Activated naive CD4-positive, alpha-beta T cell treated with anti-CD3 and anti-CD28 coated beads, Interleukin-2, amount 50 U/mL, for 72 hours (primary cell): ENCODE data around the gene GARIN5B. TPM values are rescaled to one million over a fixed set of nuclear protein-coding genes. Genes with fewer than 3 reads are reported as not detected.

ENCODE experiments used
- ATAC-seq, 2 donors: fragments of 150-1000 bp; cut with Tn5 transposase; 2 replicates each; pipeline ENCODE4 v1.10.0; 2021; ENCODE audit warnings: mild to moderate bottlenecking in 2 of 2, moderate library complexity in 2 of 2
- DNase-seq, 2 donors: peaks; one replicate each; pipeline ENCODE4 v3.0.0; 2021 to 2022; ENCODE audit warnings: low spot score in 2 of 2
- H3K27ac Mint-ChIP-seq, 2 donors: one replicate each; pipeline ENCODE4 v1.8.0; 2022; ENCODE audit warnings: mild to moderate bottlenecking in 2 of 2, mixed read lengths in 2 of 2
- H3K36me3 Mint-ChIP-seq, 2 donors: one replicate each; pipeline ENCODE4 v1.8.0; 2022; ENCODE audit warnings: mixed read lengths in 2 of 2
- H3K9me3 Mint-ChIP-seq, 2 donors: one replicate each; pipeline ENCODE4 v1.8.0; 2022; ENCODE audit warnings: mixed read lengths in 2 of 2
- total RNA-seq, 2 donors: library from RNA; stranded (reverse); gene quantifications; one replicate each; pipeline ENCODE4 v1.2.3, GENCODE V29; 2022

The GARIN5B gene
- total RNA-seq, 2 donors from 2014 or later: not detected

GRCh38 chr19:55324662-55325061 lies 38.4 kb downstream of the GARIN5B start:
- DNase-seq (no peak), ATAC-seq (no peak)
- no peak overlapping the region for H3K27ac Mint-ChIP-seq
- no peaks in the 10 kb centered on the region for H3K9me3 Mint-ChIP-seq
- H3K36me3 Mint-ChIP-seq: no peaks in the 10 kb centered on the region

GRCh38 chr19:55322204-55322885 lies 40.7 kb downstream of the GARIN5B start:
- ATAC-seq: no peak
- Mint-ChIP-seq H3K27ac (no peak overlapping the region), H3K9me3 (no peaks in the 10 kb centered on the region), H3K36me3 (no peaks in the 10 kb centered on the region)
- no peak for DNase-seq

- DNase-seq: no peak
- H3K27ac Mint-ChIP-seq: peak overlapping the region in 1 of 2 donors; percentile 17
- H3K36me3 Mint-ChIP-seq: no peaks in the 10 kb centered on the region
- no peaks in the 10 kb centered on the region for H3K9me3 Mint-ChIP-seq
- ATAC-seq: no peak
Measured at GRCh38 chr19:55321466-55322137, 41.5 kb downstream of the GARIN5B start.

GRCh38 chr19:55320844-55321419 lies 42.1 kb downstream of the GARIN5B start:
- ATAC-seq (no peak), DNase-seq (no peak)
- no peaks in the 10 kb centered on the region for H3K36me3 Mint-ChIP-seq
- no peak overlapping the region for H3K27ac Mint-ChIP-seq
- no peaks in the 10 kb centered on the region for H3K9me3 Mint-ChIP-seq

GRCh38 chr19:55319785-55320184 lies 43.3 kb downstream of the GARIN5B start:
- peak overlapping the region in 1 of 2 donors; percentile 82 for H3K27ac Mint-ChIP-seq
- H3K9me3 Mint-ChIP-seq: no peaks in the 10 kb centered on the region
- H3K36me3 Mint-ChIP-seq: no peaks in the 10 kb centered on the region
- no peak for ATAC-seq
- no peak for DNase-seq

- no peak overlapping the region for H3K27ac Mint-ChIP-seq
- no peaks in the 10 kb centered on the region for H3K9me3 Mint-ChIP-seq
- H3K36me3 Mint-ChIP-seq: no peaks in the 10 kb centered on the region
- ATAC-seq (no peak), DNase-seq (no peak)
Measured at GRCh38 chr19:55316646-55317045, 46.4 kb downstream of the GARIN5B start.

GRCh38 chr19:55315956-55316525 lies 47.0 kb downstream of the GARIN5B start:
- no peak for DNase-seq
- H3K36me3 Mint-ChIP-seq: no peaks in the 10 kb centered on the region
- ATAC-seq: no peak
- H3K9me3 Mint-ChIP-seq: no peaks in the 10 kb centered on the region
- no peak overlapping the region for H3K27ac Mint-ChIP-seq

GRCh38 chr19:55314396-55314795 lies 48.7 kb downstream of the GARIN5B start:
- Mint-ChIP-seq H3K36me3 (no peaks in the 10 kb centered on the region), H3K9me3 (no peaks in the 10 kb centered on the region), H3K27ac (no peak overlapping the region)
- no peak for DNase-seq
- no peak for ATAC-seq

- Mint-ChIP-seq H3K36me3 (no peaks in the 10 kb centered on the region), H3K9me3 (no peaks in the 10 kb centered on the region), H3K27ac (no peak overlapping the region)
- ATAC-seq: no peak
- DNase-seq: no peak
Measured at GRCh38 chr19:55312621-55313512, 50.2 kb downstream of the GARIN5B start.

- H3K9me3 Mint-ChIP-seq: no peaks in the 10 kb centered on the region
- no peak for DNase-seq
- no peak for ATAC-seq
- H3K36me3 Mint-ChIP-seq: no peaks in the 10 kb centered on the region
- no peak overlapping the region for H3K27ac Mint-ChIP-seq
Measured at GRCh38 chr19:55311797-55312196, 51.3 kb downstream of the GARIN5B start.

GRCh38 chr19:55311397-55311796 lies 51.7 kb downstream of the GARIN5B start:
- Mint-ChIP-seq H3K36me3 (no peaks in the 10 kb centered on the region), H3K27ac (no peak overlapping the region), H3K9me3 (no peaks in the 10 kb centered on the region)
- ATAC-seq: no peak
- no peak for DNase-seq

- Mint-ChIP-seq H3K36me3 (no peaks in the 10 kb centered on the region), H3K9me3 (no peaks in the 10 kb centered on the region), H3K27ac (no peak overlapping the region)
- DNase-seq: no peak
- ATAC-seq: no peak
Measured at GRCh38 chr19:55310498-55310897, 52.6 kb downstream of the GARIN5B start.

- ATAC-seq (no peak), DNase-seq (no peak)
- no peaks in the 10 kb centered on the region for H3K36me3 Mint-ChIP-seq
- H3K27ac Mint-ChIP-seq: no peak overlapping the region
- no peaks in the 10 kb centered on the region for H3K9me3 Mint-ChIP-seq
Measured at GRCh38 chr19:55309448-55309847, 53.6 kb downstream of the GARIN5B start.

GRCh38 chr19:55308281-55308680 lies 54.8 kb downstream of the GARIN5B start:
- ATAC-seq (no peak), DNase-seq (no peak)
- H3K27ac Mint-ChIP-seq: no peak overlapping the region
- H3K9me3 Mint-ChIP-seq: no peaks in the 10 kb centered on the region
- no peaks in the 10 kb centered on the region for H3K36me3 Mint-ChIP-seq

GRCh38 chr19:55306712-55307111 lies 56.3 kb downstream of the GARIN5B start:
- H3K9me3 Mint-ChIP-seq: no peaks in the 10 kb centered on the region
- no peak overlapping the region for H3K27ac Mint-ChIP-seq
- no peaks in the 10 kb centered on the region for H3K36me3 Mint-ChIP-seq
- ATAC-seq (no peak), DNase-seq (no peak)

- Mint-ChIP-seq H3K36me3 (no peaks in the 10 kb centered on the region), H3K9me3 (no peaks in the 10 kb centered on the region), H3K27ac (peak overlapping the region in 1 of 2 donors; percentile 72)
- ATAC-seq (no peak), DNase-seq (no peak)
Measured at GRCh38 chr19:55305983-55306562, 57.0 kb downstream of the GARIN5B start.
